ENCODE measurements around the gene OR2J3. TPM values are rescaled to one million over a fixed set of nuclear protein-coding genes. Genes with fewer than 3 reads are reported as not detected.
"Not testable (repeated sequence)": the region's sequence is repeated elsewhere in the genome, so short reads cannot be mapped to it uniquely, and the experiment has no call there.

The OR2J3 gene
- total and polyA plus RNA-seq, 8 donors, result not detected

GRCh38 chr6:29087213-29087612 lies 20.6 kb upstream of the OR2J3 start, which contains the start of gene OR2B3:
Gene OR2B3 (minus strand): TSS chr6:29087313. CDS start chr6:29087248, 65 bp downstream.
- TF ChIP-seq, protein P1, sequence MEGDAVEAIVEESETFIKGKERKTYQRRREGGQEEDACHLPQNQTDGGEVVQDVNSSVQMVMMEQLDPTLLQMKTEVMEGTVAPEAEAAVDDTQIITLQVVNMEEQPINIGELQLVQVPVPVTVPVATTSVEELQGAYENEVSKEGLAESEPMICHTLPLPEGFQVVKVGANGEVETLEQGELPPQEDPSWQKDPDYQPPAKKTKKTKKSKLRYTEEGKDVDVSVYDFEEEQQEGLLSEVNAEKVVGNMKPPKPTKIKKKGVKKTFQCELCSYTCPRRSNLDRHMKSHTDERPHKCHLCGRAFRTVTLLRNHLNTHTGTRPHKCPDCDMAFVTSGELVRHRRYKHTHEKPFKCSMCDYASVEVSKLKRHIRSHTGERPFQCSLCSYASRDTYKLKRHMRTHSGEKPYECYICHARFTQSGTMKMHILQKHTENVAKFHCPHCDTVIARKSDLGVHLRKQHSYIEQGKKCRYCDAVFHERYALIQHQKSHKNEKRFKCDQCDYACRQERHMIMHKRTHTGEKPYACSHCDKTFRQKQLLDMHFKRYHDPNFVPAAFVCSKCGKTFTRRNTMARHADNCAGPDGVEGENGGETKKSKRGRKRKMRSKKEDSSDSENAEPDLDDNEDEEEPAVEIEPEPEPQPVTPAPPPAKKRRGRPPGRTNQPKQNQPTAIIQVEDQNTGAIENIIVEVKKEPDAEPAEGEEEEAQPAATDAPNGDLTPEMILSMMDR (IDR thresholded peaks at IDR 0.05), result no peak
- Histone ChIP-seq H3K9me3 (no peaks in the 10 kb centered on the region), H3K4me3 (no peak within 1 kb of the TSS), H3K4me1 (no peaks in the 10 kb centered on the region), H3K27ac (no peak within 1 kb of the TSS), H3K27me3 (no peaks in the 10 kb centered on the region), H3K36me3 (no peaks in the 10 kb centered on the region)
- no peak for DNase-seq
- ATAC-seq, result no peak
- intact Hi-C loops (cut with DNase I), result no loop called here

- Histone ChIP-seq H3K9me3 (no peaks in the 10 kb centered on the region), H3K27me3 (no peaks in the 10 kb centered on the region), H3K36me3 (no peaks in the 10 kb centered on the region), H3K27ac (no peak overlapping the region), H3K4me3 (no peak overlapping the region), H3K4me1 (no peaks in the 10 kb centered on the region)
- DNase-seq (no peak), ATAC-seq (no peak)
- TF ChIP-seq, protein P1 (IDR thresholded peaks at IDR 0.05), result no peak
- intact Hi-C loops (cut with DNase I), result no loop called here
These were observed 14.9 kb upstream of the OR2J3 start for GRCh38 chr6:29092957-29093356.

- no peaks in the 10 kb centered on the region for H3K9me3 ChIP-seq
- no peak overlapping the region for H3K27ac ChIP-seq
- H3K36me3 ChIP-seq, result no peaks in the 10 kb centered on the region
- no peak overlapping the region for H3K4me3 ChIP-seq
- DNase-seq, result no peak
- H3K27me3 ChIP-seq, result no peaks in the 10 kb centered on the region
- TF ChIP-seq, protein P1 (IDR thresholded peaks at IDR 0.05), result no peak
- ATAC-seq, result no peak
- no peaks in the 10 kb centered on the region for H3K4me1 ChIP-seq
- intact Hi-C loops (cut with DNase I), result no loop called here
These were observed 10.1 kb upstream of the OR2J3 start for GRCh38 chr6:29097803-29098202.

DNA sequence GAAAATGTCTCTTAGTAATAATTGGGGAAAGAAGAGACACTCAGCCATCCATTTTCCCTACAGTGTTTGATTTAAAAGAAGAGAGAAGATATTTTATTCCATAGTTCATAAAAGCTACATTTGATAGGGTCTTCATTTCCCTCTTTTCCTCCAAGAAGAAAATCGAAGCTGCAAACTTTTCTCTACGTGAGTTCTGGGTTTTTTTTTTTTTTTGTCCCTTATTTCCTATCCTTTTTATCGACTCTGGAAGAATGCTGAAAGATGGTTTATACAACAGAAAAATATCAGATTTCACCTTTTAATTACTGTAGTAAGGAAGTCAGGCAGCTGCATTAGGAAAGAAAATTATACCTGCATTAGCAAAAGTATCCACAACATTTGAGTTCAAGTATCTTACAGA lies 8.7 kb upstream of the OR2J3 start, which contains the start of gene OR2J1:
OR2J1 (plus strand) TSS at position 301 of the 400 bp plus-strand sequence. CDS start 1,453 bp downstream, outside the sequence.
- H3K4me3 ChIP-seq, result no peak within 1 kb of the TSS
- intact Hi-C loops (cut with DNase I), result no loop called here
- TF ChIP-seq, protein P1 (IDR thresholded peaks at IDR 0.05), result no peak
- DNase-seq (no peak), ATAC-seq (no peak)
- H3K36me3 ChIP-seq, result no peaks in the 10 kb centered on the region
- peaks cover 0 to 3% of the 10 kb centered on the region in 2 donors for H3K27me3 ChIP-seq
- no peaks in the 10 kb centered on the region for H3K9me3 ChIP-seq
- no peak within 1 kb of the TSS for H3K27ac ChIP-seq
- no peaks in the 10 kb centered on the region for H3K4me1 ChIP-seq

- Histone ChIP-seq H3K27me3 (no peaks in the 10 kb centered on the region), H3K4me3 (no peak overlapping the region), H3K27ac (no peak overlapping the region), H3K9me3 (no peaks in the 10 kb centered on the region), H3K4me1 (no peaks in the 10 kb centered on the region), H3K36me3 (no peaks in the 10 kb centered on the region)
- TF ChIP-seq, protein P1 (IDR thresholded peaks at IDR 0.05), result no peak
- intact Hi-C loops (cut with DNase I), result no loop called here
- ATAC-seq (no peak), DNase-seq (no peak)
These were observed 4.3 kb downstream of the OR2J3 start for GRCh38 chr6:29112135-29112534.

DNA sequence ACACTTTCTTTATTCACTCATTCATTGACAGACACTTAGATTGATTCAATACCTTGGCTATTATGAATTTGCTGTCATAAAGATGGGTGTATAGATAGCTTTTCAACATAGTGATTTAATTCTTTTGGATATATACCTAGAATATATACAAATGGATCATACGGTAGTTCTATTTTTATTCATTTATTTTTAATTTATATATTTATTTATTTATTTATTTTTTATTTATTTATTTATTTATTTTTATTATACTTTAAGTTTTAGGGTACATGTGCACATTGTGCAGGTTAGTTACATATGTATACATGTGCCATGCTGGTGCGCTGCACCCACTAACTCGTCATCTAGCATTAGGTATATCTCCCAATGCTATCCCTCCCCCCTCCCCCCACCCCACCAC lies 7.1 kb downstream of the OR2J3 start:
- H3K4me1 ChIP-seq; H3K36me3 ChIP-seq; H3K27ac ChIP-seq; H3K4me3 ChIP-seq; H3K9me3 ChIP-seq; intact Hi-C loops (cut with DNase I); DNase-seq; H3K27me3 ChIP-seq; ATAC-seq: not testable (repeated sequence)
